HG03045 (cell line): ENCODE measurements around the gene TMEM54.
"Not testable (repeated sequence)": the region's sequence is repeated elsewhere in the genome, so short reads cannot be mapped to it uniquely, and the experiment has no call there.

Experiments used
- ATAC-seq: cut with Tn5 transposase; IDR thresholded peaks from one replicate; pipeline ENCODE4 v1.9.1; 2021; ENCODE audit warnings: mild to moderate bottlenecking, moderate library complexity; ENCODE audit not compliant: unreplicated experiment

The TMEM54 gene

DNA sequence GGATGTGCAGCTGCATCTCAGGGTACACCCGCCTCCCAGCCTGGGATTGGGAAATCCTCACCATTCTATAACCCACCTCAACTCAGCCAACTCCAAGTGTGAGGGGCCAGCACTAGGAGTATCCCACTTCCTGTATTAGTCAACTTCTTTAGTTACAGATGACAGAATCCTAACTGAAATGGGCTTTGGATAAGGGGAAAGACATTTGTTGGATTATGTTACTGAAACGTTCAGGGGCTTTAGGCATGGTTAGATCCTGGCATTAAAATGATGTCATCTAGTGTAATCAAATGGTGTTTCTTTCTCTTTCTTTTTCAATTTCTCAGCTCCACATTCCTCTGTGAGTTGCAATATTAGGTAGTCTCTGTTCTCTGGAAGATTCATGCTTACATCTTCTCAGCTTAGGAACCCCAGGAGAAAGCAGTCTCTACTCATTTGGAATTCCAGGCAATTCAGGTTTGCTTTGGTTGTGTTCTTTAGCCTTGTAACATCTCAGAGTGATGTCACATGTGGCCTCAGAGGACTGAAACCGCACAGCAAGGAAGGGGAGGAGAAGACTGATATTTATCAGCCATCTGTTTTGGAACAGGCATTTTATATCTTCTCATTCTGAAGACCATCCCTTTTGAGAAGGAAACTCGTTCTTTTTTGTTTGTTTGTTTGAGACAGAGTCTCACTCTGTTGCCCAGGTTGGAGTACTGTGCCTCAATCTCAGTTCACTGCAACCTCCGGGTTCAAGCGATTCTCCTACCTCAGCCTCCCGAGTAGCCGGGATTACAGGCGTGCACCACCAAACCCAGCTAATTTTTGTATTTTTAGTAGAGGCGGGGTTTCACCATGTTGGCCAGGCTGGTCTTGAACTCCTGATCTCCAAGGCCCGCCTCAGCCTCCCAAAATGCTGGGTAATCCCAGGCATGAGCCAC lies 18.9 kb upstream of the TMEM54 start:
- no peak for ATAC-seq

DNA sequence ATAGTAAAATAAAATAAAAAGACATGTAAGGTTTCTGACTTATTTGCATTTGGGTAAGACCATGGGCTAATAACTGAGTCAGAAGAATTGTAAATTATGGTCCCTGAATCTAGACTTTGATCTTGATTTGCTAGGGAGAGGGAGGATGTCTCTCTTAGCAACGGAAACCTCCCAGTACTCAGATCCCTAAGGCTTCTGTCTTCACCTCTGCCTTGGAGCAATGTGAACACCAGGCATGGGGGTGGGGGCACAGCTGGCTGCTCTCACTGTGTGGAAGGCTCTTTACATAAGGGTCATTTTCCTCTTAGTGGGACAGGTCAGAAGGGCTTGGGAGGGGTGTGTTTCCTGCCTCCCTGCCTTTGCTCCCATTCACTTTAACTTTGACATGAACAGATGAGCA lies 17.0 kb upstream of the TMEM54 start:
- no peak for ATAC-seq

- no peak for ATAC-seq
Measured at GRCh38 chr1:32917521-32917920, 16.3 kb upstream of the TMEM54 start.

- ATAC-seq: no peak
Measured at GRCh38 chr1:32915766-32916706, 14.8 kb upstream of the TMEM54 start.

- no peak for ATAC-seq
Measured at GRCh38 chr1:32910319-32910718, 9.1 kb upstream of the TMEM54 start.

DNA sequence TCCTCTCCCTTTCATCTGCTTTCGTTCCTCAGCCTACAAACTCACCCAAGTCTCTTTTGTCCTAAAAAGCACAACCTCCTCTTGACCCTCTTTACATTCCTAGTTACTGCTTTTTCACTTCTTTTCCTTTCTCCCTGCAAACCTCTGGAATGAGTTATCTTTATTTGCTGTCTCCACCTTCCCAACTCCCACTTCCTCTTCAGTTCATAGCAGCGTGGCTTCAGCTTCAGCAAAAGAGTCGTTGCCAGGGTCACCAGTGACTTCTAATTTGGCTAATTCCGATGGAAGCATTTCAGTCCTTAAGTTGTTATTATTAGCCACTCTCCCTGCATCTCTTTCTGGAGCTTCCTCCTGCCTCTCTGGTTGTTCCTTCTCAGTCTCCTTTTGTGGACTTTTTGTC lies 6.2 kb upstream of the TMEM54 start:
- ATAC-seq: no peak

- ATAC-seq: no peak
Measured at GRCh38 chr1:32906654-32907053, 5.5 kb upstream of the TMEM54 start.

DNA sequence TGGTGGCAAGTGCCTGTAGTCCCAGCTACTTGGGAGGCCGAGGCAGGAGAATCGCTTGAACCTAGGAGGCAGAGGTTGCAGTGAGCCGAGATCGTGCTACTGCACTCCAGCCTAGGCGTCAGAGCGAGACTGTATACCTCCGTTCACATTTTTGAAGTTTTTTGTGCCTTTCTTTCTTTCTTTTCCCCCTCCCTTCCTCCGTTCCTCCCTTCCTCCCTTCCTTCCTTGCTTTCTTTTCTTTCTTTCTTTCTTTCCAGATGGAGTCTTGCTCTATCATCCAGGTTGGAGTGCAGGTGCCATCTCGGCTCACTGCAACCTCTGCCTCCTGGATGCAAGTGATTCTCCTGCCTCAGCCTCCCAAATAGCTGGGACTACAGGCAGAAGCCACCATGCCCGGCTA lies 4.4 kb upstream of the TMEM54 start:
- not testable (repeated sequence) for ATAC-seq

GRCh38 chr1:32904797-32905196 lies 3.6 kb upstream of the TMEM54 start:
- ATAC-seq: no peak

GRCh38 chr1:32903991-32904785 lies 3.0 kb upstream of the TMEM54 start:
- no peak for ATAC-seq

DNA sequence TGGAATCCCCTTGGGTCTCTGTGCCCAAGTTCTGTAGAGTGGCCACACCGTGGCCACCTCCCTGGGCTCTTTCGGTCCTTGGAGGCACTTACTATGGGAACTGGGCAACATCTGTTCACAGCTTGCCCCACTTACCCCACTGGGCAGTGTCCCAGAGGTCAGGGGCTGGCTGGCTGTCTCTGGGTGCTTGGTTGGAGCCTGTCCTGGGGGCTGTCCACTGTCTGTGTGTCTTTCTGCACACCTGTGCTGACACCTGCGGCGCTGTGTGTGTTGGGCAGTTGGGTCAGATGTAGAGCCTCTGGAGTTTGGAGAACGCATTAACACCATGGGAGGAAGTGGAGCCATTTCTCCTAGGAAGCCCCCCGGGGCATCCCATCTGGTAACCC lies 1.3 kb upstream of the TMEM54 start:
- ATAC-seq: no peak

DNA sequence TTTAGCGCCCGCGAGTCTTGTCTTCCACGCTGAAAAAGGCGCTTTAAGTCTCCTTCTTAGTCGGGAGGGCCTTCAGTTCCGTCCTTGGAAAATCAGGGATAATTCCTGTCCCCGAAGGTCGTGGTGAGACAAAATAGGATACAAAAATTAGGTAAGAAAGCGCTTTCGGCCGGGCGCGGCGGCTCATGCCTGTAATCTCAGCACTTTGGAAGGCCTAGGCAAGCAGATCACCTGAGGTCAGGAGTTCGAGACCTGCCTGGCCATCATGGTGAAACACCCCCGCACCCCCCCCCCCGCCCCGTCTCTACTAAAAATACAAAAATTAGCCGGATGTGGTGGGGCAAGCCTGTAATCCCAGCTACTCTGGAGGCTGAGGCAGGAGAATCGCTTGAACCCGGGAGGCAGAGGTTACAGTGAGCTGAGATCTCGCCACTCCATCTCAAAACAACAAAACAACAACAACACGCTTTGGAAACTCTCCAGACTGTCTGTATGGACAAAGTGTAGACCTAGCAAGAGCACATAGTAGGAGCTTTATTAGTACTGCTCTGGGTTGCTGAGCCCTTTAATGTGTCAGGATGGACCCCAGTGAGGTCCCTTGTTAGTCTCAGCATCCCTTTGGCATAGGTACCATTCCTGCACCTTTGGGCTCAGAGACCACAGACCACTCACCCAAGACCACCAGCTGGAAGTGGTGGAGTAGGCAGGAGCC lies 790 bp upstream of the TMEM54 start:
- no peak for ATAC-seq

DNA sequence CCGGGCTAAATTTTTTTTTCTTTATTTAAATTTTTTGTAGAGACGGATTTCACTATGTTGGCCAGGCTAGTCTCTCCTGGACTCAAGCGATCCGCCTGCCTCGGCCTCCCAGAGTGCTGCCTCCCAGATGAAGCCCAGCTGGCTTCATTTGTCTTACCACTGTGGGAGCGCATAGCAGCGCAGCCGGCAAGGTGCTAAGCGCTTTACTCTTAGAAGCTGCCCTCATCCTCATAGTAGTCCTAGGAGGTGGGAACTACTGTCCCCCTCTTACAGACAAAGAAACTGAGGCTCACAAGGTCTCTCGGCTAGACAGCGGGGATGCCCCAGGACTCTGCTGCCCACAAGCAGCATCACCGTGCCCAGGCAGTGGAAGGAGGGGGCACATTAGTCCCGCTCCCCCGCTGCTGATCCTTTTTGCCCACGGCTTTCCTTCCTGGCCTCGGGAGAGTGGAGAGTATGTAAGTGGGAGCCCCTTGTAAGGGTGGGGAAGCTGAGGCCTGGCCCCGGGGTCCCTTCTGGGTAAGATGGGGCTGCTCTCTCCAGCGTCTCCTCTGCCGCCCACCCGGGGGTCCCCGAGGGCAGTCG lies 726 bp downstream of the TMEM54 start:
- no peak for ATAC-seq

DNA sequence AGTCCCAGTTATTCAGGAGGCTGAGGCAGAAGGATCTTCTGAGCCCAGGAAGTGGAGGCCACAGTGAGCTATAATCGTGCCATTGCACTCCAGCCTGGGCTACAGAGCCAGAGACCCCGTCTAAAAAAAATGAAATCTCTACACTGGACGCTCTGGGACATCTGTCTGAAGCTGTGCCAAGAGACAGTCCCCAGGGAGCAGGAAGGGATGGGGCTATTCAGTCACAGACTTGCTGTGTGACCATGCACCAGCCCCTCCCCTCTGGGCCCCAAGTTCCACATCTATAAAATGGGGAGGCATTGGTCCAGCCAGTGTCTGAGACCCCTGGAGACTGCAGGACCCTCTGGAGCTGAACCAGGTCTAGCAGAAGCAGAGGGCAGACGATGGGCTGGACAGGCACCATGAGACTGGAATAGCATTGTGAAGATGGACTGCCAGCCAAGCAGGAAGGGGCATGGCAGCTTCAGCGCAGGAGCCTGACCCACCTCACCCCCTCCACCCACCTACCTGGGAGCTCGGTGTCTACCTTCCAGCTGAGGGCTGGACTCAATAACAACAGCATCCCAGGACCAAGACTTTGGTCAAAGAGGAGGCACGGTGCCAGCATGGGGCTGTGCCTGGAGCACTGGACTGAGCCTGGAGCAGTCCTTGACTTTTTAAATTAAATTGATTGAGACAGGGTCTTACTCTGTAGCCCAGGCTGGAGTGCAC lies 1.4 kb downstream of the TMEM54 start:
- ATAC-seq: no peak

- ATAC-seq: no peak
Measured at GRCh38 chr1:32898958-32899357, 2.2 kb downstream of the TMEM54 start.

DNA sequence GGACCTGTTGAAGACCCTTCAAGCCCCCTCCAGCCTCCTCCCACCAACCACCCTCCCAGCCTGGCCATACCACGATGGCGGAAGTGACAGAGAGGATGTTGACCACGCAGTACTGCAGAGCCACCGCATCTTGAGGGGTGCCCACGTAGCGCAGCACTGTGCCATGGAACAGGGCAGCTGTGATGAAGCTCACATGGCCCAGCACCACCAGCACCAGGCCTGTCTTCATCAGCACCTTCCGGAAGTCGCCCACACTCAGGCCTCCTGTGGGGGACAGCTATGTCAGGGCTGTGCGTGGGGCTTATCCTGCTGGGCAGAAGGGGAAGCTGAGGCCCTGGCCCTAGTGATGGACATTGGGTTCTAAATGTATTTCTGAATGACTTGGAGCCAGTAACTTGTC lies 3.1 kb downstream of the TMEM54 start:
- no peak for ATAC-seq

GRCh38 chr1:32897082-32898049 lies 3.8 kb downstream of the TMEM54 start:
- no peak for ATAC-seq

DNA sequence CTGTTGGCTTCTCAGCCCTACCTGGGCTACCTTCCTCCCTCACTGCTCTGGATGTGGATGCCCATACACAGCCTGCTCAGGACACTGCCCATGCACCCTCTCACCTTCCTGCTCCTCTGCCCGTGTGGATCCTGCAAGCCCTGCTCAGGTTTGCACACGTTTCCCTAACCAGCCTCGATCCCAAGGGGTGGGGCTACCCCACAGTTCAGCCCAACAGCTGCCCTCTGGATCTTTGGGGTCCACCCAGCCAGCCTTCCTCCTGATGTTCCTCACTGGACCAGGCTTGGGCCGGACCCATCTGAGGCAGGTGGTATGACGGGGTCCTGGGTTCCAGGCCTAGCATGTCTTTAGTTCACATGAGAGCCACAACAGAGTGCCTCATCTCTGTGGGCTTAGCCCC lies 4.7 kb downstream of the TMEM54 start:
- no peak for ATAC-seq
